Measurements from ENCODE around the gene PTEN.

Gene PTEN

GRCh38 chr10:87923233-87923632 lies 59.8 kb downstream of the PTEN start:
- DNase-seq = no peak

GRCh38 chr10:87925570-87925969 lies 62.1 kb downstream of the PTEN start:
- DNase-seq = peak; percentile 94

GRCh38 chr10:87927091-87927490 lies 63.7 kb downstream of the PTEN start:
- DNase-seq = no peak

- DNase-seq = no peak
Measured at GRCh38 chr10:87928996-87929395, 65.6 kb downstream of the PTEN start.

GRCh38 chr10:87930141-87930540 lies 66.7 kb downstream of the PTEN start:
- no peak for DNase-seq

- no peak for DNase-seq
Measured at GRCh38 chr10:87930934-87931835, 67.8 kb downstream of the PTEN start.

GRCh38 chr10:87931836-87932230 lies 68.4 kb downstream of the PTEN start:
- DNase-seq = no peak

GRCh38 chr10:87935290-87936141 lies 72.1 kb downstream of the PTEN start:
- DNase-seq = no peak

- DNase-seq = no peak
Measured at GRCh38 chr10:87940210-87940609, 76.8 kb downstream of the PTEN start.

- DNase-seq = no peak
Measured at GRCh38 chr10:87942884-87943527, 79.6 kb downstream of the PTEN start.

- no peak for DNase-seq
Measured at GRCh38 chr10:87945984-87946383, 82.6 kb downstream of the PTEN start.

- no peak for DNase-seq
Measured at GRCh38 chr10:87952612-87953011, 89.2 kb downstream of the PTEN start.

GRCh38 chr10:87956055-87956454 lies 92.6 kb downstream of the PTEN start:
- DNase-seq = no peak

- DNase-seq = no peak
Measured at GRCh38 chr10:87957702-87958101, 94.3 kb downstream of the PTEN start.

GRCh38 chr10:87960230-87960629 lies 96.8 kb downstream of the PTEN start:
- no peak for DNase-seq

GRCh38 chr10:87961314-87961713 lies 97.9 kb downstream of the PTEN start:
- DNase-seq = no peak

- no peak for DNase-seq
Measured at GRCh38 chr10:87966459-87966858, 103.0 kb downstream of the PTEN start.

- no peak for DNase-seq
Measured at GRCh38 chr10:87973635-87974034, 110.2 kb downstream of the PTEN start.

- DNase-seq = no peak
Measured at GRCh38 chr10:87974130-87974529, 110.7 kb downstream of the PTEN start.

- no peak for DNase-seq
Measured at GRCh38 chr10:87974769-87975168, 111.3 kb downstream of the PTEN start.

- DNase-seq = no peak
Measured at GRCh38 chr10:87976101-87976743, 112.8 kb downstream of the PTEN start.

- no peak for DNase-seq
Measured at GRCh38 chr10:87978166-87978565, 114.7 kb downstream of the PTEN start.

GRCh38 chr10:87979847-87980246 lies 116.4 kb downstream of the PTEN start:
- DNase-seq = no peak
